ENCODE results near the gene SEC16A. TPM values are rescaled to one million over a fixed set of nuclear protein-coding genes. Genes with fewer than 3 reads are reported as not detected.
A peak's percentile ranks its signal among the peaks of the same experiment; 100 is the strongest.

The SEC16A gene
- total RNA-seq, 5 donors from 2014 or later (not counting 1 experiment from before 2014, with no cell fraction given) = 76.3 to 99.0 (median 92.4) TPM

- WGBS (ENCODE audit: insufficient coverage) = 93% methylated on average over 58 of the region's 59 CpGs
- H3K9me3 ChIP-seq = no peaks in the 10 kb centered on the region
- H3K36me3 Mint-ChIP-seq = no peaks in the 10 kb centered on the region
- H3K27ac Mint-ChIP-seq = no peak overlapping the region
- ChIA-PET CTCF (interaction anchor here in 1 of 2 donors (0.6 kb wide), 1 partner anchor 1088 kb away, joined by 3 read pairs; no protein-coding TSS in a partner anchor), POLR2A (interaction anchor here in 1 of 2 donors (0.7 kb wide), 1 partner anchor 474 kb away, joined by 12 read pairs; the partner anchor contains the start of gene CLIC3)
- no peaks in the 10 kb centered on the region for H3K9me3 Mint-ChIP-seq
- H3K4me3 Mint-ChIP-seq = no peak overlapping the region
- no peak for ATAC-seq (replicated peaks in 1 of 4)
- H3K4me1 Mint-ChIP-seq = peaks cover 0 to 3% (median 0%) of the 10 kb centered on the region in 3 donors
- H3K36me3 ChIP-seq (ENCODE audit: control insufficient read depth in 2 of 2, extremely low read depth in 1 of 2, insufficient read depth in 1 of 2, low read length in 1 of 2) = peaks cover 17 to 49% of the 10 kb centered on the region in 2 donors
- H3K27me3 ChIP-seq (replicated peaks in 1 of 2; ENCODE audit: control insufficient read depth in 2 of 2, extremely low read depth in 1 of 2, insufficient read depth in 2 of 2, low read length in 1 of 2) = no peaks in the 10 kb centered on the region
- H3K4me3 ChIP-seq (ENCODE audit: control insufficient read depth in 1 of 2, extremely low read depth in 1 of 2, low read length in 1 of 2) = no peak overlapping the region
- no peak overlapping the region for H3K27ac ChIP-seq (ENCODE audit: low read length)
- no peaks in the 10 kb centered on the region for H3K27me3 Mint-ChIP-seq
- H3K4me1 ChIP-seq (ENCODE audit: control insufficient read depth in 1 of 2, extremely low read depth in 1 of 2, insufficient read depth in 2 of 2, low read length in 2 of 2) = peaks cover 0 to 7% of the 10 kb centered on the region in 2 experiments
- no peak for DNase-seq
These were observed 39.7 kb upstream of the SEC16A start for GRCh38 chr9:136522314-136523237.

GRCh38 chr9:136521537-136521936 lies 38.7 kb upstream of the SEC16A start:
- no peak overlapping the region for H3K4me3 Mint-ChIP-seq
- peaks cover 0 to 3% (median 0%) of the 10 kb centered on the region in 3 donors for H3K4me1 Mint-ChIP-seq
- H3K4me3 ChIP-seq (ENCODE audit: control insufficient read depth in 1 of 2, extremely low read depth in 1 of 2, low read length in 1 of 2) = no peak overlapping the region
- H3K27ac Mint-ChIP-seq = no peak overlapping the region
- 94% methylated on average over 9 of the region's 10 CpGs for WGBS (ENCODE audit: insufficient coverage)
- peaks cover 21 to 57% of the 10 kb centered on the region in 2 donors for H3K36me3 ChIP-seq (ENCODE audit: control insufficient read depth in 2 of 2, extremely low read depth in 1 of 2, insufficient read depth in 1 of 2, low read length in 1 of 2)
- ChIA-PET POLR2A (interaction anchor here in 1 of 2 donors (0.7 kb wide), 1 partner anchor 475 kb away, joined by 12 read pairs; the partner anchor contains the start of gene CLIC3), CTCF (no interaction called here)
- ATAC-seq (replicated peaks in 1 of 4) (no peak), DNase-seq (peak in 1 of 35 experiments; percentile 22)
- H3K9me3 Mint-ChIP-seq = no peaks in the 10 kb centered on the region
- H3K9me3 ChIP-seq = no peaks in the 10 kb centered on the region
- no peaks in the 10 kb centered on the region for H3K36me3 Mint-ChIP-seq
- no peaks in the 10 kb centered on the region for H3K27me3 ChIP-seq (replicated peaks in 1 of 2; ENCODE audit: control insufficient read depth in 2 of 2, extremely low read depth in 1 of 2, insufficient read depth in 2 of 2, low read length in 1 of 2)
- H3K27ac ChIP-seq (ENCODE audit: low read length) = no peak overlapping the region
- no peaks in the 10 kb centered on the region for H3K27me3 Mint-ChIP-seq
- peaks cover 0 to 2% of the 10 kb centered on the region in 2 experiments for H3K4me1 ChIP-seq (ENCODE audit: control insufficient read depth in 1 of 2, extremely low read depth in 1 of 2, insufficient read depth in 2 of 2, low read length in 2 of 2)

- ATAC-seq (replicated peaks in 1 of 4) = no peak
These were observed 37.3 kb upstream of the SEC16A start for GRCh38 chr9:136520053-136520540.

GRCh38 chr9:136519263-136520052 lies 36.6 kb upstream of the SEC16A start:
- ATAC-seq (replicated peaks in 1 of 4) = no peak
- POLR2A ChIA-PET = no interaction called here

More at GRCh38 chr9:136520053-136520540, 37.3 kb upstream of the SEC16A start:
- ChIA-PET POLR2A (no interaction called here), CTCF (interaction anchor here in 1 of 2 donors (0.6 kb wide), 1 partner anchor 42 kb away, joined by 4 read pairs; no protein-coding TSS in a partner anchor)
- H3K4me1 Mint-ChIP-seq = peaks cover 0 to 2% (median 0%) of the 10 kb centered on the region in 3 donors
- H3K36me3 ChIP-seq (ENCODE audit: control insufficient read depth in 2 of 2, extremely low read depth in 1 of 2, insufficient read depth in 1 of 2, low read length in 1 of 2) = peaks cover 21 to 65% of the 10 kb centered on the region in 2 donors
- no peaks in the 10 kb centered on the region for H3K36me3 Mint-ChIP-seq
- no peaks in the 10 kb centered on the region for H3K9me3 Mint-ChIP-seq
- no peak overlapping the region for H3K4me3 Mint-ChIP-seq
- no peaks in the 10 kb centered on the region for H3K27me3 ChIP-seq (replicated peaks in 1 of 2; ENCODE audit: control insufficient read depth in 2 of 2, extremely low read depth in 1 of 2, insufficient read depth in 2 of 2, low read length in 1 of 2)
- no peak for DNase-seq
- H3K27me3 Mint-ChIP-seq = no peaks in the 10 kb centered on the region
- H3K27ac ChIP-seq (ENCODE audit: low read length) = no peak overlapping the region
- no peak overlapping the region for H3K4me3 ChIP-seq (ENCODE audit: control insufficient read depth in 1 of 2, extremely low read depth in 1 of 2, low read length in 1 of 2)
- WGBS (ENCODE audit: insufficient coverage) = 94% methylated on average over 18 of the region's 20 CpGs
- H3K27ac Mint-ChIP-seq = no peak overlapping the region
- no peaks in the 10 kb centered on the region for H3K4me1 ChIP-seq (ENCODE audit: control insufficient read depth in 1 of 2, extremely low read depth in 1 of 2, insufficient read depth in 2 of 2, low read length in 2 of 2)
- H3K9me3 ChIP-seq = no peaks in the 10 kb centered on the region

GRCh38 chr9:136518623-136519022 lies 35.8 kb upstream of the SEC16A start:
- POLR2A ChIA-PET = no interaction called here
- no peaks in the 10 kb centered on the region for H3K36me3 Mint-ChIP-seq
- H3K4me3 ChIP-seq (ENCODE audit: control insufficient read depth in 1 of 2, extremely low read depth in 1 of 2, low read length in 1 of 2) = no peak overlapping the region
- no peak for DNase-seq
- H3K9me3 Mint-ChIP-seq = no peaks in the 10 kb centered on the region
- no peaks in the 10 kb centered on the region for H3K27me3 Mint-ChIP-seq
- no peak for ATAC-seq (replicated peaks in 1 of 4)
- peaks cover 30 to 74% of the 10 kb centered on the region in 2 donors for H3K36me3 ChIP-seq (ENCODE audit: control insufficient read depth in 2 of 2, extremely low read depth in 1 of 2, insufficient read depth in 1 of 2, low read length in 1 of 2)
- CTCF ChIA-PET = no interaction called here
- WGBS (ENCODE audit: insufficient coverage) = 95% methylated on average over 18 of the region's 18 CpGs
- H3K4me1 ChIP-seq (ENCODE audit: control insufficient read depth in 1 of 2, extremely low read depth in 1 of 2, insufficient read depth in 2 of 2, low read length in 2 of 2) = no peaks in the 10 kb centered on the region
- no peaks in the 10 kb centered on the region for H3K27me3 ChIP-seq (replicated peaks in 1 of 2; ENCODE audit: control insufficient read depth in 2 of 2, extremely low read depth in 1 of 2, insufficient read depth in 2 of 2, low read length in 1 of 2)
- no peaks in the 10 kb centered on the region for H3K9me3 ChIP-seq
- H3K4me1 Mint-ChIP-seq = no peaks in the 10 kb centered on the region
- H3K27ac ChIP-seq (ENCODE audit: low read length) = no peak overlapping the region
- H3K27ac Mint-ChIP-seq = no peak overlapping the region
- no peak overlapping the region for H3K4me3 Mint-ChIP-seq

More at GRCh38 chr9:136519263-136520052, 36.6 kb upstream of the SEC16A start:
- Mint-ChIP-seq H3K9me3 (no peaks in the 10 kb centered on the region), H3K27me3 (no peaks in the 10 kb centered on the region), H3K4me1 (no peaks in the 10 kb centered on the region), H3K27ac (no peak overlapping the region), H3K4me3 (no peak overlapping the region), H3K36me3 (no peaks in the 10 kb centered on the region)
- WGBS (ENCODE audit: insufficient coverage) = 95% methylated on average over 29 of the region's 32 CpGs
- CTCF ChIA-PET = interaction anchor here in 1 of 2 donors (0.6 kb wide), 1 partner anchor 41 kb away, joined by 4 read pairs; no protein-coding TSS in a partner anchor
- Histone ChIP-seq H3K4me3 (ENCODE audit: control insufficient read depth in 1 of 2, extremely low read depth in 1 of 2, low read length in 1 of 2) (no peak overlapping the region), H3K27me3 (replicated peaks in 1 of 2; ENCODE audit: control insufficient read depth in 2 of 2, extremely low read depth in 1 of 2, insufficient read depth in 2 of 2, low read length in 1 of 2) (no peaks in the 10 kb centered on the region), H3K9me3 (no peaks in the 10 kb centered on the region), H3K4me1 (ENCODE audit: control insufficient read depth in 1 of 2, extremely low read depth in 1 of 2, insufficient read depth in 2 of 2, low read length in 2 of 2) (no peaks in the 10 kb centered on the region), H3K27ac (ENCODE audit: low read length) (no peak overlapping the region), H3K36me3 (ENCODE audit: control insufficient read depth in 2 of 2, extremely low read depth in 1 of 2, insufficient read depth in 1 of 2, low read length in 1 of 2) (peaks cover 25 to 72% of the 10 kb centered on the region in 2 donors)
- no peak for DNase-seq

- POLR2A ChIA-PET = no interaction called here
- Mint-ChIP-seq H3K27me3 (no peaks in the 10 kb centered on the region), H3K36me3 (peaks cover 4% of the 10 kb centered on the region), H3K4me3 (no peak overlapping the region), H3K9me3 (no peaks in the 10 kb centered on the region), H3K27ac (no peak overlapping the region), H3K4me1 (no peaks in the 10 kb centered on the region)
- WGBS (ENCODE audit: insufficient coverage) = 97% methylated on average over 14 of the region's 17 CpGs
- DNase-seq (no peak), ATAC-seq (replicated peaks in 1 of 4) (no peak)
- no peaks in the 10 kb centered on the region for H3K27me3 ChIP-seq (replicated peaks in 1 of 2; ENCODE audit: control insufficient read depth in 2 of 2, extremely low read depth in 1 of 2, insufficient read depth in 2 of 2, low read length in 1 of 2)
- H3K4me3 ChIP-seq (ENCODE audit: control insufficient read depth in 1 of 2, extremely low read depth in 1 of 2, low read length in 1 of 2) = no peak overlapping the region
- CTCF ChIA-PET = no interaction called here
- no peak overlapping the region for H3K27ac ChIP-seq (ENCODE audit: low read length)
- H3K4me1 ChIP-seq (ENCODE audit: control insufficient read depth in 1 of 2, extremely low read depth in 1 of 2, insufficient read depth in 2 of 2, low read length in 2 of 2) = no peaks in the 10 kb centered on the region
- H3K36me3 ChIP-seq (ENCODE audit: control insufficient read depth in 2 of 2, extremely low read depth in 1 of 2, insufficient read depth in 1 of 2, low read length in 1 of 2) = peaks cover 32 to 69% of the 10 kb centered on the region in 2 donors
- no peaks in the 10 kb centered on the region for H3K9me3 ChIP-seq
These were observed 35.1 kb upstream of the SEC16A start for GRCh38 chr9:136517950-136518349.
